DND-41 (cell line): ENCODE measurements around the gene FBXO33.

ENCODE experiments used
- EZH2 ChIP-seq: IDR thresholded peaks from 3 replicates; pipeline ENCODE4 v1.6.1; 2012; ENCODE audit warnings: borderline replicate concordance, low read depth, mild to moderate bottlenecking, moderate library complexity, low read length, inconsistent platforms; ENCODE audit not compliant: severe bottlenecking
- TF ChIP-seq, protein P1 (sequence below): IDR thresholded peaks from 2 replicates; pipeline ENCODE4 v1.5.1; 2012; ENCODE audit warnings: borderline replicate concordance, low read length, moderate library complexity, mild to moderate bottlenecking; ENCODE audit not compliant: poor library complexity, severe bottlenecking; ENCODE audit errors: extremely low read depth

DNA sequence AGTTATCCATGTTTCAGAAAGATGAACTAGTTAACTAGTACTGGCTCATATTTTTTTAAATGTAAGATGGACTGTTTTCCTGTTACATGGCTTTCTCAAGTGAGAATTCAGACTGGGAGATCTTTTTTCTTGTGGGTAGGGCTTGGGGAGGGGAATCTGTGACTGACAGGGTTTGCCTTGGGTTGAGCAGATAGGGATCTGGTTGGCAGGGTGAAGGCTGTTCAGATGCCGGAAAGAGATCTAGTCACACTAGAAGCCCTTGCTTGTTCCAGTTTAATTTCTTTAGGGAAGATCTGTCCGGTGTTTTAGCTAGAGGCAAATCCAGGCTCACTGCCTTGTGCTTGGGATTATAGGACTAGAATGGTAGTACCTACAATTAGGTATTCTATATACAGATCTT, 63.2 kb downstream of the FBXO33 start:
- TF ChIP-seq, protein P1, sequence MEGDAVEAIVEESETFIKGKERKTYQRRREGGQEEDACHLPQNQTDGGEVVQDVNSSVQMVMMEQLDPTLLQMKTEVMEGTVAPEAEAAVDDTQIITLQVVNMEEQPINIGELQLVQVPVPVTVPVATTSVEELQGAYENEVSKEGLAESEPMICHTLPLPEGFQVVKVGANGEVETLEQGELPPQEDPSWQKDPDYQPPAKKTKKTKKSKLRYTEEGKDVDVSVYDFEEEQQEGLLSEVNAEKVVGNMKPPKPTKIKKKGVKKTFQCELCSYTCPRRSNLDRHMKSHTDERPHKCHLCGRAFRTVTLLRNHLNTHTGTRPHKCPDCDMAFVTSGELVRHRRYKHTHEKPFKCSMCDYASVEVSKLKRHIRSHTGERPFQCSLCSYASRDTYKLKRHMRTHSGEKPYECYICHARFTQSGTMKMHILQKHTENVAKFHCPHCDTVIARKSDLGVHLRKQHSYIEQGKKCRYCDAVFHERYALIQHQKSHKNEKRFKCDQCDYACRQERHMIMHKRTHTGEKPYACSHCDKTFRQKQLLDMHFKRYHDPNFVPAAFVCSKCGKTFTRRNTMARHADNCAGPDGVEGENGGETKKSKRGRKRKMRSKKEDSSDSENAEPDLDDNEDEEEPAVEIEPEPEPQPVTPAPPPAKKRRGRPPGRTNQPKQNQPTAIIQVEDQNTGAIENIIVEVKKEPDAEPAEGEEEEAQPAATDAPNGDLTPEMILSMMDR: no peak
- TF ChIP-seq EZH2: no peak
